HG03175 (cell line): ENCODE data around the gene CERK.

Source experiments
- ATAC-seq: cut with Tn5 transposase; IDR thresholded peaks from one replicate; pipeline ENCODE4 v1.9.1; 2021; ENCODE audit warnings: mild to moderate bottlenecking, moderate library complexity; ENCODE audit not compliant: unreplicated experiment

CERK gene

GRCh38 chr22:46764779-46765485, 26.9 kb upstream of the CERK start:
- ATAC-seq, result no peak

- no peak for ATAC-seq
Measured at GRCh38 chr22:46764140-46764680, 26.2 kb upstream of the CERK start.

GRCh38 chr22:46763051-46763705, 25.1 kb upstream of the CERK start:
- ATAC-seq, result peak; percentile 56

- peak; percentile 75 for ATAC-seq
Measured at GRCh38 chr22:46762238-46763050, 24.4 kb upstream of the CERK start, which contains the start of gene TBC1D22A. TSS of gene TBC1D22A (plus strand) at chr22:46762650. CDS start at chr22:46762787, 137 bp downstream.

- no peak for ATAC-seq
Measured at GRCh38 chr22:46761539-46762237, 23.6 kb upstream of the CERK start.

GRCh38 chr22:46761017-46761416, 23.0 kb upstream of the CERK start:
- no peak for ATAC-seq

- ATAC-seq, result no peak
Measured at GRCh38 chr22:46758867-46759290, 20.8 kb upstream of the CERK start.

- no peak for ATAC-seq
Measured at GRCh38 chr22:46758121-46758520, 20.1 kb upstream of the CERK start.

GRCh38 chr22:46757104-46757503, 19.1 kb upstream of the CERK start:
- ATAC-seq, result no peak

GRCh38 chr22:46756097-46756496, 18.0 kb upstream of the CERK start:
- no peak for ATAC-seq

- ATAC-seq, result no peak
Measured at GRCh38 chr22:46755525-46755924, 17.5 kb upstream of the CERK start.

GRCh38 chr22:46754826-46755225, 16.8 kb upstream of the CERK start:
- no peak for ATAC-seq

- ATAC-seq, result no peak
Measured at GRCh38 chr22:46754110-46754799, 16.2 kb upstream of the CERK start.

GRCh38 chr22:46753761-46754109, 15.7 kb upstream of the CERK start:
- no peak for ATAC-seq

GRCh38 chr22:46753360-46753759, 15.3 kb upstream of the CERK start:
- ATAC-seq, result no peak

GRCh38 chr22:46752988-46753310, 14.9 kb upstream of the CERK start:
- ATAC-seq, result no peak

- no peak for ATAC-seq
Measured at GRCh38 chr22:46752286-46752987, 14.4 kb upstream of the CERK start.

- ATAC-seq, result no peak
Measured at GRCh38 chr22:46750863-46751443, 12.9 kb upstream of the CERK start.

GRCh38 chr22:46750530-46750800, 12.4 kb upstream of the CERK start:
- ATAC-seq, result no peak
